Fibroblast of the aortic adventitia (primary cell): Measurements from ENCODE around the gene HHAT. TPM values are rescaled to one million over a fixed set of nuclear protein-coding genes. Genes with fewer than 3 reads are reported as not detected.

Experiments used
- DNase-seq: peaks from one replicate; pipeline ENCODE4 v3.0.0-alpha.2; 2010; ENCODE audit warnings: low read depth
- H3K4me3 ChIP-seq: 2 replicates; pipeline ENCODE4 v1.5.1; 2011; ENCODE audit warnings: low read depth, mild to moderate bottlenecking, control low read depth, low read length, moderate library complexity
- total RNA-seq: library from RNA; depleted of rRNA; stranded (reverse); fragments of >200 nt; gene quantifications from 2 replicates; pipeline ENCODE4 v1.2.3, GENCODE V29; 2012; ENCODE audit warnings: low replicate concordance
- TF ChIP-seq, protein P1 (sequence below): IDR thresholded peaks from 2 replicates; pipeline ENCODE4 v1.5.1; 2011; ENCODE audit warnings: mild to moderate bottlenecking, low read length, control low read depth, inconsistent platforms; ENCODE audit not compliant: insufficient read depth

The HHAT gene
- total RNA-seq, 1 donor: 8.5 TPM

GRCh38 chr1:210478820-210479219 is 150.1 kb downstream of the HHAT start:
- TF ChIP-seq, protein P1, sequence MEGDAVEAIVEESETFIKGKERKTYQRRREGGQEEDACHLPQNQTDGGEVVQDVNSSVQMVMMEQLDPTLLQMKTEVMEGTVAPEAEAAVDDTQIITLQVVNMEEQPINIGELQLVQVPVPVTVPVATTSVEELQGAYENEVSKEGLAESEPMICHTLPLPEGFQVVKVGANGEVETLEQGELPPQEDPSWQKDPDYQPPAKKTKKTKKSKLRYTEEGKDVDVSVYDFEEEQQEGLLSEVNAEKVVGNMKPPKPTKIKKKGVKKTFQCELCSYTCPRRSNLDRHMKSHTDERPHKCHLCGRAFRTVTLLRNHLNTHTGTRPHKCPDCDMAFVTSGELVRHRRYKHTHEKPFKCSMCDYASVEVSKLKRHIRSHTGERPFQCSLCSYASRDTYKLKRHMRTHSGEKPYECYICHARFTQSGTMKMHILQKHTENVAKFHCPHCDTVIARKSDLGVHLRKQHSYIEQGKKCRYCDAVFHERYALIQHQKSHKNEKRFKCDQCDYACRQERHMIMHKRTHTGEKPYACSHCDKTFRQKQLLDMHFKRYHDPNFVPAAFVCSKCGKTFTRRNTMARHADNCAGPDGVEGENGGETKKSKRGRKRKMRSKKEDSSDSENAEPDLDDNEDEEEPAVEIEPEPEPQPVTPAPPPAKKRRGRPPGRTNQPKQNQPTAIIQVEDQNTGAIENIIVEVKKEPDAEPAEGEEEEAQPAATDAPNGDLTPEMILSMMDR: no peak
- H3K4me3 ChIP-seq: no peak overlapping the region
- no peak for DNase-seq

DNA sequence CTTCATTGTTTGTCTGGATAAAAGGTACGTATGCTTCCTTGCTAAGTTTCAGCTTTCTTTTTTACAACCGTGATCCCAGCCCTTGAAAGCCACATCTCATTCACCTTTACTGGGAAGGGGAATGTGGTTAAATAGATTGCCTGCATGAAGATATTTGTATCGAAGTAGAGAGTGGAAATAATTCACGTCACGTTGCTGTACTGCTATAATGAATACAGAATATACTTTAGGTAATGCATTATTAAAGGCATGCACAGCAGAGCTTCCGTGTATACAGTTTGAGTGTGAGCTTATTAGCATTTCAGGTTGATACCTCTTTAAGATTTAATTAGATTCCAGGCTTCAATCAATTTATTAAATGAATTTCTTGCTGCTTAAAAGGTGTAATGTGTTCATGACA is 153.8 kb downstream of the HHAT start:
- H3K4me3 ChIP-seq: no peak overlapping the region
- no peak for DNase-seq
- TF ChIP-seq, protein P1: no peak

DNA sequence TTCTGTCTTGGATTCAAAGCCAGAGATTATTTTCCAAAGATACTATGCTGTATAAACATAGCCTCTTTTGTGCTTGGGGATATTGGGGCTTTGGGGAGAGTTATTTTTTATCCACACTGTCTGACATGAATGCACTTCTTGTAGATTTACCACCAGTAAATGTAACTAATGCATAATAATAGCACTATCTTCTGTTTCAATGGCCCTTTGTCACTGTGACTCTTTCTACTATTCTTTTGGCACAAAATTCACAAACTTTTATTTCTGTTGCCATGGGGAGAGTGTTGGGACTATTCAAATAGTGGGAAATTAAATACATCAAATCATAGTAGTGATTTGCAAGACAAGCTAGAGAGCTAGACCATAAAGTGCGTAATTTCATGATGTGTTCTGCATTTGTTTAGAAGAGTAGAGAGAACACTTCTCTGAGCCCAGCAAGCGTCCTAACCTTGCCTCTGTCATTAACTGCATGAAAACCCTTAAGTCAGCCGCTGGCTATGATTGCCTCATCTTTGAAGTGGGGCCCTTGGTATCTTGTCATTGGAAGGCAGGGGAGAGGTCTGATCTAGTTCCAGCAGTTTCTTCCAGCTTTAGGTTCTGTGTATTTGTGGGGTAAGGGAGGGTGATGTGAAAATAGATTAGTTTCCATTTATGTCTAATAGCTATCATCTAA is 154.4 kb downstream of the HHAT start:
- TF ChIP-seq, protein P1: no peak
- H3K4me3 ChIP-seq: no peak overlapping the region
- DNase-seq: no peak

DNA sequence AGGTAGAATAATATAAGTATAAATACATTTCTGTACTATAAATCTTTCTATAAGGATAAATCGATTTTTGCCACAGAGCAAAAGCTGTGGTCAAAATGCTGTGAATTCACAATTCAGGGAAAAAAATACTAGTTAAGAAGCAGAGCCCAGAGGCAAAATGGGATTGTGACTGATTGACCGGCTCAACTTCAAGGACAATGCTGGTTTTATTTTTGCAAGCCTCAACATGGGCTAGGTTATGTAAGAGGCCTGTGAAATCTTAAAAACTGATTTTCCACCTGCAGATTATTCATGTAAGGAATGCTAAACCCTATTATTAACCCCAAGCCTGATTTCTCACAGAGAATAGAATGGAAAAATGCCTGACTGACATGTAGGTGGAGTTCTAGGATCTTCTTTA is 155.1 kb downstream of the HHAT start:
- no peak for DNase-seq
- no peak overlapping the region for H3K4me3 ChIP-seq
- TF ChIP-seq, protein P1: no peak

DNA sequence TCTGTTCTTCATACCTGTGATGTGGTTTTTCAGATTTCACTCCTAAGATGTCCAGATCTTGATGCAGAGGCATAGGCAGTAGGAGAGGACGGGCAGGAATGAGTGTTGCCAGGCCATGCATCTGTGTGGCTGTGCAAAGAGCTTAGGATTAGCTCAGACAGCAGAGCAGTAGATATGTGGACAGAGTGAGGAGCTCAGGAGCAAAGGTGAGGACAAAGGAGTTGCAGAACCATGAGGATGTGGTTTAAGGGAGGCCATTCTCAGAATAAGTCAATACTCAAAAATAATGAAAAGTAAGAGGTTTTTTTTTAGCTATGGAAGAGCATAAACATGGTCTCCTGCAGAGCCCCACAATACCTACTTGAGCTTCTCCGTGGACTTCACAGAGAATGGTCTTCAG is 158.3 kb downstream of the HHAT start:
- DNase-seq: no peak
- TF ChIP-seq, protein P1: no peak

DNA sequence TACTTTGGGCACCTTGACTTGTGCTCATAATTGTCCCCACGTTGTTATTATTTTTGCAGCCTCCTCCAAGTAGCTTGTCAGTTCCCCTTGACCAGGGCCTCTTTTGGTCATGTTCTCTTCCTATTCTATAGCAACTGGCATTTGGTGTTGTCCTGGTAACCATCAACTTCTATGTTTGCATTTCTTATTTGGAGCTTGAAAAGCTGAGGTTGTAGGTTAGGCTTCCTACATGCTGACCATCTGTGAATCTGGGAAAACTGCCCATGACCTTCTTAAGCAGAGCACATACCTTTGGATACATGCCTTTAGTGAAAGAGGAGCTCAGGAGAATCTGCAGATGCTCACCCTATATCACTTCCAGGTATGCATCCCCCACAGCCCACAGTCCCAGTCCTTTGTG is 160.8 kb downstream of the HHAT start:
- TF ChIP-seq, protein P1: no peak
- no peak overlapping the region for H3K4me3 ChIP-seq
- DNase-seq: no peak

More for the DNA sequence above, 158.3 kb downstream of the HHAT start:
- H3K4me3 ChIP-seq: no peak overlapping the region

GRCh38 chr1:210490781-210491180 is 162.1 kb downstream of the HHAT start:
- no peak overlapping the region for H3K4me3 ChIP-seq
- TF ChIP-seq, protein P1: no peak
- DNase-seq: no peak
